NCI-H2107 treated with DMSO at 0.1 percent for 48 hours (cell line): ENCODE data around the gene DCAF8L1.
"Not testable (repeated sequence)": the region's sequence is repeated elsewhere in the genome, so short reads cannot be mapped to it uniquely, and the experiment has no call there.

Source experiments
- DNase-seq: peaks from one replicate; lab custom pipeline; 2025; ENCODE audit not compliant: unreplicated experiment; lab: John Stamatoyannopoulos, UW

The DCAF8L1 gene

GRCh38 chrX:27981349-27981748 lies at the start of gene DCAF8L1:
DCAF8L1 (minus strand) TSS chrX:27981449; CDS start chrX:27981334, 115 bp downstream.
- no peak for DNase-seq

GRCh38 chrX:28022371-28022770 lies 41.1 kb upstream of the DCAF8L1 start:
- no peak for DNase-seq

- DNase-seq, result no peak
Observed at GRCh38 chrX:28016823-28017222, 35.6 kb upstream of the DCAF8L1 start.

- no peak for DNase-seq
Observed at GRCh38 chrX:28015993-28016392, 34.7 kb upstream of the DCAF8L1 start.

- DNase-seq, result no peak
Observed at GRCh38 chrX:28010875-28011274, 29.6 kb upstream of the DCAF8L1 start.

GRCh38 chrX:27998666-27999065 lies 17.4 kb upstream of the DCAF8L1 start:
- no peak for DNase-seq

GRCh38 chrX:27997622-27998021 lies 16.4 kb upstream of the DCAF8L1 start:
- DNase-seq, result no peak

GRCh38 chrX:27996132-27996531 lies 14.9 kb upstream of the DCAF8L1 start:
- no peak for DNase-seq

- DNase-seq, result no peak
Observed at GRCh38 chrX:27995611-27996010, 14.4 kb upstream of the DCAF8L1 start.

GRCh38 chrX:27987862-27988646 lies 6.8 kb upstream of the DCAF8L1 start:
- DNase-seq, result no peak

GRCh38 chrX:27976934-27977333 lies 4.3 kb downstream of the DCAF8L1 start:
- not testable (repeated sequence) for DNase-seq

GRCh38 chrX:27976284-27976683 lies 5.0 kb downstream of the DCAF8L1 start:
- no peak for DNase-seq

GRCh38 chrX:27968878-27969277 lies 12.4 kb downstream of the DCAF8L1 start:
- no peak for DNase-seq

GRCh38 chrX:27968352-27968751 lies 12.9 kb downstream of the DCAF8L1 start:
- DNase-seq, result no peak

GRCh38 chrX:27966955-27967354 lies 14.3 kb downstream of the DCAF8L1 start:
- DNase-seq, result no peak

GRCh38 chrX:27966492-27966891 lies 14.8 kb downstream of the DCAF8L1 start:
- no peak for DNase-seq

GRCh38 chrX:27965348-27965747 lies 15.9 kb downstream of the DCAF8L1 start:
- DNase-seq, result not testable (repeated sequence)

GRCh38 chrX:27964432-27964831 lies 16.8 kb downstream of the DCAF8L1 start:
- DNase-seq, result no peak

- DNase-seq, result not testable (repeated sequence)
Observed at GRCh38 chrX:27960410-27960809, 20.8 kb downstream of the DCAF8L1 start.

- no peak for DNase-seq
Observed at GRCh38 chrX:27953171-27953570, 28.1 kb downstream of the DCAF8L1 start.

- DNase-seq, result no peak
Observed at GRCh38 chrX:27933361-27933760, 47.9 kb downstream of the DCAF8L1 start.
